Putamen (tissue), 1 donor: ENCODE measurements around the gene YPEL2.
"Not testable (repeated sequence)": the region's sequence is repeated elsewhere in the genome, so short reads cannot be mapped to it uniquely, and the experiment has no call there.

Experiments
- DNase-seq: peaks from one replicate; pipeline ENCODE4 v3.0.0-alpha.2; 2016; ENCODE audit warnings: low spot score

YPEL2 gene

GRCh38 chr17:59406808-59407381 is 75.4 kb downstream of the YPEL2 start:
- no peak for DNase-seq

- DNase-seq: no peak
Observed at GRCh38 chr17:59409336-59410048, 78.0 kb downstream of the YPEL2 start.

DNA sequence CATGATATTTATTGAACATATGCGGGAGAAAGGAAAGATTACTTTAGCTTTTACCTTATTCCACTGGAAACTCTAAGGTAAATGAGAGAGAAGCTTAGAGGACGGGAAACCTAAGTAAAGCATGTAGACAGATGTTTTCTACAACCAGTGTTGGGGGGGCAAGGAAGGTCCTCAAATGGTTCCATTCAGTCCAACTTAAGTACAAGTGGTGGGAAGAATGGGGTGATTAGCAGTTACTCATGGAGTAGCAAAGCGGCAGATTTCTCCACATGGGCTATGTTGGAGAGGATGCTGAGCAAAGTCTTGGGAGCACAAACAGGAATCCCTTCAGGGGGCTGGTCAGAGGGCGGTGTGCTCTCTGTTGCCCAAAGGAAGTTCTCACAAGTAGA is 78.6 kb downstream of the YPEL2 start:
- no peak for DNase-seq

DNA sequence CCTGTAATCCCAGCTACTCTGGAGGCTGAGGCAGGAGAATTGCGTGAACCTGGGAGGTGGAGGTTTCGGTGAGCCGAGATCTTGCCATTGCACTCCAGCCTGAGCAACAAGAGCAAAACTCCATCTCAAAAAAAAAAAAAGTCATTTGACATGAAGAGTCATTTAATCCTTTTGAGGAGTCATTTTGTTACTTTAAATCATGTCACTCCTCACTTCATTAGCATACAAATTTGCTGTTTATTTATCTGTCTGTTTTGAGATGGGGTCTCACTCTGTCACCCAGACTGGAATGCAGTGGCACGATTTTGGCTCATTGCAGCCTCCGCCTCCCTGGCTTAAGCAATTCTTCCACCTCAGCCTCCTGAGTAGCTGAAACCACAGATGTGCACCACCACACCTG is 81.0 kb downstream of the YPEL2 start:
- not testable (repeated sequence) for DNase-seq

DNA sequence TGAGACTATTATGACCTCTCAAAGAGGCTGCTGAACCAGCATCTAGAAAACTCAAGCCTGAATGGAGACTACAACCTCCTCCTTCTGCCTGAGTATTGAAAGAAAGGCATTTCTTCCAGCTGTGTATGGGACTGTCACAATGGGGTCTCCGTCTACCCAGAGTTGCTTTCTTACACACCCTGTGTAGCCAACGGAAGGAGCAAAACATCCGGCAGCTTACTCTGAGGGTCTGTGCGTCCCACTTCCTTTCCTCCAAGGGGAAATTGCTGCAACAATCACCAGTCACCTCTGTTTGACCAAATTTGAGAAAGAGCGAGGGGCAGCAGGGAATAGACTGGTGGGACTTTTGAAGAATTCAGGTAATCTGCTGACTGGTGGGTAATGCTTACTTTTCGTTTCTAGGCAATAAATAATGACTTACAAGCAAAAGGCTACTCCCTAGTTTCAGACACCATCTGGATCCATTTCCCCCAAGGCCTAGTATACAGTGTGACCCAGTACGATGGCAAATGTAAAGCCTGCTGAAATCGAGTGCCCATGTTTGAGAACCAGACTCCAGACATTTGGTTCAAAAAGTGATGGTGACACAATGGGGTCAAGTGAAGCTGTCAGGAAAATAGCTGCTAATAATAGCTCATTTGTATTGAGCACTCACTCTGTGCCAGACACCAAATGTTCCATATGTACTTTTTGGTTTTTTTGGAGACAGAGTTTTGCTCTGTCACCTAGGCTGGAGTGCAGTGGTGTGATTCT is 81.7 kb downstream of the YPEL2 start:
- DNase-seq: no peak

DNA sequence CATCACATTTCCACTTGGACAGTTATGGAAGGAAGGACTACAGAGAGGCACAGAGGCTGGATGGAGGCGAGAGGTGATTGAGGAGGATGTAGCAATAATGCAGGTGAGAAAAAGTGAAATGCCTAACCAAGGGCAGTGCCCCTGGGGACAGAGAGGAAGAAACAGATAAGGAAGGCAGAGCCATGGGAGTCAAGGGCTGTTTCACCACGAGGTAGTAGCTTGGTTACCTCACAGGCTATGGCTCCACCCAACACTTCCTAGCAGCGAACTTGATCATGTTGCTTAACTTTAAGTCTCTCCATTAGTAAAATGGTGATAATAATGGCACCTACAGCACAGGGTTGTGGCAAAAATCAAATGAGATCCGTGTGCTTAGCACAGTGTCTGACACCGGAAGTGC is 83.9 kb downstream of the YPEL2 start:
- no peak for DNase-seq

- no peak for DNase-seq
Observed at GRCh38 chr17:59416184-59416583, 84.7 kb downstream of the YPEL2 start.

DNA sequence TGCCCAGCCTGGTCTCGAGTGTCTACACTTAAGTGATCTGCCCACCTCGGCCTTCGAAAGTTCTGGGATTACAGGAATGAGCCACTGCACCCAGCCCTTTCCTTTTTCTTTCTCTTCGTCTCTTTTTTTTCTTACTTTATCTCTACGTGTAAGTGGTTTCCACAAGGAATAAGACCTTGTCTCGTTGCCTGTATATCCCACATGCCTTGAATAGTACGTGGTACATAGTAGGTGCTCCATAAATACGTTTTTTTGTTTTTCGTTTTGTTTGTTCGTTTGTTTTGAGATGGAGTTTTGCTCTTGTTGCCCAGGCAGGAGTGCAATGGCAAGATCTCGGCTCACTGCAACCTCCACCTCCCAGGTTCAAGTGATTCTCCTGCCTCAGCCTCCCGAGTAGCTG is 86.0 kb downstream of the YPEL2 start:
- DNase-seq: no peak

GRCh38 chr17:59418732-59419166 is 87.3 kb downstream of the YPEL2 start:
- no peak for DNase-seq

GRCh38 chr17:59420901-59421300 is 89.4 kb downstream of the YPEL2 start:
- DNase-seq: no peak

DNA sequence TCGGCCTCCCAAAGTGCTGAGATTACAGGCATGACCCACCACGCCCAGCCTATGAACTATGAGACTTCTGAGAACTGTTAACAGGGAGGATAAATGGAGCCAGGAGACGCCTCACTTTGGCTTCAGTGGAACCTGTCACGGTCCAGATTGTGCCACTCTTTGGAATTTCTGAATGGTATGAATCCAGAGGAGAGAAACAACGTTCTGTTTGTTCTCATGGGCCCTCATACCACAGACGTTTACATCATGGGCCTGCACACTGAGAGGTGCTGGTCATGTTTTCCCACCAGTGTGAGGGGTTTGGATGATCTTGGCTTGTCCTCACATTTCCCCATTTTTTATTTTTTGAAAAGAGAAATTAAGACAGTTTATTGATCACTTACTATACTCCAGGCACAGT is 90.3 kb downstream of the YPEL2 start:
- DNase-seq: no peak

DNA sequence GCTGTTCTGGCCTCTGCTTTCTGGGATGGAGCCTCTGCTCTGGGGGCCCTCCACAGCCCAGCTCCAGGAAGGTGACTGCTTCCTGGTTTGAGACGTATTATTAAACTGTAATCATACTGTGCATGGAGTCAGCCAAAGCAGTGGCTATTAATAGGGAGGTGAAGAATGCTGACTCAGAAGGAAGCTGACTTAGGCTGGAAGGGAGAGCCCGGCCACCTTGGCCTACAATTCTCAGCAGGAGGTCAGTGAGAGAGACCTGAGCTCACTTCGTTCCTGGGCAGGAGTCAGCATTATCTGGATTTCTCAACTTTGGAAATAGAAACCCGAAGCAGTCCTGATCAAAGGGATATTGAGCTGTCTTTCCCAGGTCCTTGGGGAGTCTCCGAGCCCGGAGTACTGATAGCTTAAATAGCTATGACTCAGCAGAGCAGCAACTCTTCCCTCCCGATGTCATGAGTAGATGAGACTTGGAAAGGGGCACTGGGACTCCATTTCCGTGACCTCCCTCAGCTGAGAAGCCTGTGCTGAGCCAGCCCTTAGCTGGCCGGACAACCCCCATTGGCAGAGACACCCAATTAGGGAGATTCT is 91.8 kb downstream of the YPEL2 start:
- no peak for DNase-seq

DNA sequence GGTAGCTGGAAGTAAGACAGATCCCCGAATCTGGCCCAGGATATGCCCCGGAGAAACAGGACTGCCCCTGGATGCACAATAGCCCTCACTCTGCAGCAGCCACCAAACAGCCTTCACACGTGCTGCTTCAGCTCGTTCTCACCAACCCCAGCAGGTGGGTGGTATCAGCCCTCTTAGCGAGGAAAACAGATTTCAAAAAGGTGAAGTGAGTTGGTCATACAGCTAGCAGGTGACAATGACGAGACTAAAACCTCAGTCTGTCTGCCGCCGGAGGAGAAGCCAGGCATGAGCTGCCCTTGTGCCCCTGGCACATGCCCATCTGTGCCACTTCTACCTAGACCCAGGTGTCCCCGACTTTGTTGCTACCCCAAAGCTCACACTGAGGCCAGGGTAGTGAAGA is 92.4 kb downstream of the YPEL2 start:
- DNase-seq: no peak

GRCh38 chr17:59424331-59424730 is 92.9 kb downstream of the YPEL2 start:
- DNase-seq: no peak

DNA sequence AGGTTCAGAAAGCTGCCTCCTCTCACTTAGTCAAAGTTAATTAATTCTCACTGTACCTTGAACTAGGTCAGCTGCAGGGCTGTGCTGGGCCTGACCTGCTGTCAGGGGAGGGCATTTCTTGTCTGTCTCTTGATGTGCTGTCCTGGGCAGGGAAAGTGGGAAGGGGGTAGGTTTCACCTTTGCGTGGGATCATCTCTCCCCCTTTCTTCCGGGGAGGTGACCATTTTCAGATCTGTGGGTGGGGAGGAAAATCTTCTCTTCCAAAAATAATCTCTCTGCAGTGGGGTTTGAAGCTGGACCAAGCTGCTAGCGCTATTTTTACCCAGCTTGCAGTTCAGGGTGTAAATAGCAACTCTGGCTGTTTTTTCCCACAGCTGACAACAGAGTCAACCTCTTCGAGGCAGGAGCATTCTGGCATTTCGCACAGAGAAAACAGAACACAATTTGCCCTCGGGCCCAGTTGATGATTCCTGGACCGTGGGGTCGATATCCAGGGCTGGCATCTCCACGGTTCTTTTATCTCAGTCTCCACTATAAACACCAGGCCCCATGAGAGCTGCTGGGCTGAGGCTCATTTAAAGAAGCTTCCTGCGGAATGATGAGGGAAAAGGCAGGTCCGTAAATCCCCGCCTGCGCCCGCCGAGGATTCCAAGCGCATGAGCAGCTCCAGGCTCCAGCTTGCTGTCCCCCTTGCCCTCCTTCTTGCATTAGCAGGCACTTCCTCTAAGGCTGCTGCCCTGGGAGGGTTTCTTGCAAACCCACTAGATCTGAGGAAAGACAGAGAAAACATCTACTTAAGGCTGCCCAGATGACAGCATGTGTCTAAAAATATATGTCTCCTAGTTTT is 93.9 kb downstream of the YPEL2 start:
- DNase-seq: no peak

- DNase-seq: no peak
Observed at GRCh38 chr17:59426031-59426430, 94.6 kb downstream of the YPEL2 start.

- DNase-seq: peak; percentile 90
Observed at GRCh38 chr17:59427425-59427921, 96.0 kb downstream of the YPEL2 start.

- DNase-seq: peak; percentile 69
Observed at GRCh38 chr17:59427996-59428395, 96.5 kb downstream of the YPEL2 start.

GRCh38 chr17:59428916-59429485 is 97.5 kb downstream of the YPEL2 start:
- no peak for DNase-seq

DNA sequence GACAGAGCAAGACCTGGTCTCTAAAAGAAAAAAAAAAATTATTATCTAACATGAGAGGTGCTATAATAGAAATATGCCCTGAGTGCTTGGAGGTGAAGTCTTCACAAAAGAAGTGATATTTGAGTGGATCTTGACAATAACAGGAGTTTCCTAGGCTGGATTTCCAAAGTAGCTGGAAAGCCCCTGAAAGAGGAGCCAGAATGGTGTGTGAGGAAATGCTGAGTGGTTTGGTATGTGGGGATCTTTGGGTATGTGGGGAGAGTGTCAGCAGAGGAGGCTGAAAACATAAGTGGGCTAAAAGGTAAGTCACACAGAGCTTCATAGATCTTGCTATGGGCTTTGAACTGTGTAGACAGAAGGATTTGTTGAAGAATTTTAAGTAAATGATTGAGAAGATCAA is 100.1 kb downstream of the YPEL2 start:
- DNase-seq: no peak

DNA sequence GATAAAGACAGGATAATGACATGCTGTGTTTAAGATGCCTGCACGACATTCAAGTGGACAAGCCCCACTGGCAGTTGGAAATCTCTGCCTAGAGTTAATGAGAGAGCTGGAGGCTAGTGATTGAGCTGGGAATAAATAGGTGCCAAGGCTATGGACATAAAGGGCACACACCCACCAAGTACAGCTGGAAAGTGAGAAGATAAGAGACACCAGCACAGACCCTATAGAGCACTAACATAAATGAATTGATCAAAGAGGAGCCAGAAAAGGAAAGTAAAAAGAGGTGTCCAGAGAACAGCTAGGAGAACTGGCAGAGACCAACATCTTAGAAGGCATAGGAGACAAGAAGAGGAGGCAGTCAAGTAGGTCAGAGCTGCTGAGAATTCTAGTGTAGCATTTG is 101.2 kb downstream of the YPEL2 start:
- no peak for DNase-seq
